Smooth muscle cell of the brain vasculature (primary cell): Measurements from ENCODE around the gene TLL1.

ENCODE experiments used
- DNase-seq: peaks from one replicate; pipeline ENCODE4 v3.0.0-alpha.2; 2012; ENCODE audit warnings: low read depth, low spot score

The TLL1 gene

GRCh38 chr4:165894159-165894558, 21.1 kb downstream of the TLL1 start:
- DNase-seq: no peak

GRCh38 chr4:165905405-165906027, 32.5 kb downstream of the TLL1 start:
- no peak for DNase-seq

GRCh38 chr4:165906272-165906671, 33.2 kb downstream of the TLL1 start:
- no peak for DNase-seq

GRCh38 chr4:165909947-165910346, 36.9 kb downstream of the TLL1 start:
- DNase-seq: no peak

- DNase-seq: no peak
Measured at GRCh38 chr4:165915215-165915614, 42.2 kb downstream of the TLL1 start.

GRCh38 chr4:165921546-165921945, 48.5 kb downstream of the TLL1 start:
- DNase-seq: no peak

- DNase-seq: no peak
Measured at GRCh38 chr4:165922747-165923146, 49.7 kb downstream of the TLL1 start.

- no peak for DNase-seq
Measured at GRCh38 chr4:165926307-165926706, 53.3 kb downstream of the TLL1 start.

GRCh38 chr4:165927366-165927765, 54.3 kb downstream of the TLL1 start:
- DNase-seq: no peak

GRCh38 chr4:165927815-165928214, 54.8 kb downstream of the TLL1 start:
- no peak for DNase-seq

GRCh38 chr4:165928601-165929000, 55.6 kb downstream of the TLL1 start:
- DNase-seq: no peak

- DNase-seq: no peak
Measured at GRCh38 chr4:165929662-165930061, 56.6 kb downstream of the TLL1 start.

GRCh38 chr4:165931741-165932140, 58.7 kb downstream of the TLL1 start:
- no peak for DNase-seq

- no peak for DNase-seq
Measured at GRCh38 chr4:165944900-165945299, 71.9 kb downstream of the TLL1 start.

- no peak for DNase-seq
Measured at GRCh38 chr4:165945991-165946390, 73.0 kb downstream of the TLL1 start.

- no peak for DNase-seq
Measured at GRCh38 chr4:165947019-165947418, 74.0 kb downstream of the TLL1 start.

- no peak for DNase-seq
Measured at GRCh38 chr4:165953181-165953580, 80.1 kb downstream of the TLL1 start.

- DNase-seq: no peak
Measured at GRCh38 chr4:165963621-165964020, 90.6 kb downstream of the TLL1 start.

- DNase-seq: no peak
Measured at GRCh38 chr4:165964591-165964990, 91.6 kb downstream of the TLL1 start.

- no peak for DNase-seq
Measured at GRCh38 chr4:165965503-165965902, 92.5 kb downstream of the TLL1 start.

GRCh38 chr4:165966833-165967232, 93.8 kb downstream of the TLL1 start:
- DNase-seq: no peak

- no peak for DNase-seq
Measured at GRCh38 chr4:165967486-165967885, 94.4 kb downstream of the TLL1 start.

GRCh38 chr4:165970703-165971420, 97.8 kb downstream of the TLL1 start:
- no peak for DNase-seq

GRCh38 chr4:165971446-165971845, 98.4 kb downstream of the TLL1 start:
- DNase-seq: no peak
